Ascending aorta (tissue), 2 donors: ENCODE measurements around the gene MRGPRD. TPM values are rescaled to one million over a fixed set of nuclear protein-coding genes. Genes with fewer than 3 reads are reported as not detected.

ENCODE experiments used
- DNase-seq, 2 donors: peaks; one replicate each; pipeline ENCODE4 v3.0.0-alpha.2; 2019; ENCODE audit warnings: low spot score in 2 of 2
- H3K27ac ChIP-seq, 2 donors: fragments of 200-600 bp; sonication (generic); one replicate each; pipeline ENCODE4 v1.5.1; 2016 to 2017; ENCODE audit warnings: mild to moderate bottlenecking in 1 of 2
- H3K27me3 ChIP-seq: fragments of 200-600 bp; sonication (generic); one replicate; pipeline ENCODE4 v1.5.1; 2017
- H3K36me3 ChIP-seq, 2 donors: fragments of 200-600 bp; sonication (generic); one replicate each; pipeline ENCODE4 v1.5.1; 2016
- H3K4me1 ChIP-seq, 2 donors: fragments of 200-600 bp; sonication (generic); one replicate each; pipeline ENCODE4 v1.5.1; 2016 to 2017; ENCODE audit warnings: mild to moderate bottlenecking in 1 of 2
- H3K4me3 ChIP-seq, 2 donors: fragments of 200-600 bp; sonication (generic); one replicate each; pipeline ENCODE4 v1.5.1; 2016 to 2017; ENCODE audit warnings: mild to moderate bottlenecking in 1 of 2
- H3K9me3 ChIP-seq, 2 donors: fragments of 200-600 bp; sonication (generic); one replicate each; pipeline ENCODE4 v1.5.1; 2016
- CTCF ChIP-seq, 3 experiments: fragments of 200-600 bp in 2 of 3; fragments of 450-650 bp in 1 of 3; sonication (generic) in 2 of 3; IDR thresholded peaks; one replicate each; pipeline ENCODE4 v1.5.1; 2016 to 2019; ENCODE audit warnings: antibody characterized with exemption in 3 of 3, mild to moderate bottlenecking in 1 of 3, moderate library complexity in 1 of 3
- intact Hi-C: fragments of 100-400 bp; cut with DNase I; formaldehyde crosslinking; loops from one replicate; pipeline ENCODE4 v1.15.1; 2023
- total RNA-seq: library from RNA; depleted of rRNA; stranded (reverse); fragments of >200 nt; gene quantifications from one replicate; pipeline ENCODE4 v1.1.0, GENCODE V29; 2016

MRGPRD gene
- total RNA-seq, 1 donor from 2014 or later = not detected

DNA sequence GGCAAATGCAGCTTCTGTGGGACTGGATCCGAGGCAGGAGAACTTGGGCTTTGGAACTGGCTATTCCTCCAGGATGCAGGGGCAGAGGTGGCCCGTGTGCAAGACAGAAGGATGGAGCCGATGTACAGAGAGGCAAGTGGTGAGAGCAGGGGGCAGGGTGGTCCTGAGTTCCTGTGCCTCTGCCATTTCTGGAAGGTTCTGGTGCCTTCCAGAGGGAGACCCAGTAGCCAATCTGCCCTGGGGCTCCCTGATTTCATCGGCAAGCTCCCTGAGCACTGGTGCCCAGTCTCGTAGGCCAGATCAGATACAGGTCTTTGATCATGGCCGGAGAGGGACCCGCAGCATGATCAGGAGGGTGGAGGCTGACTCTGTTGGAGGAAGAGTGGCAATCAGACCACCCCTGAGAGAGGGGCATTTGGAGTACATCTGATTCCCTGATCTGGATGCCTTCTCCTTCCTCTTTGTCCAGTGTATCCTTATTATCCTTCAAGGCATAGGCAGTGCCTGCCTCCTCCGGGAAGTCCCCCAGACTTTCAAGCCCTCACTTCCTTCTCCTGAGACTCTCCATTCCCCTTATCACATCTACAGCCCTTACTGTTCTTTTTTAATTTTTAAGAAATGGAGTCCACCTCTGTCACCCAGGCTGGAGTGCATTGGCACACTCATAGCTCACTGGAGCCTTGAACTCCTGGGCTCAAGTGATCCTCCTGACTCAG is 9.7 kb downstream of the MRGPRD start:
- no peak overlapping the region for H3K27ac ChIP-seq
- no peaks in the 10 kb centered on the region for H3K27me3 ChIP-seq
- no peaks in the 10 kb centered on the region for H3K4me1 ChIP-seq
- no peak for TF ChIP-seq CTCF (IDR thresholded peaks at IDR 0.05)
- H3K4me3 ChIP-seq = no peak overlapping the region
- intact Hi-C loops = no loop called here
- no peaks in the 10 kb centered on the region for H3K36me3 ChIP-seq
- DNase-seq = peak in 1 of 2 donors; percentile 42
- H3K9me3 ChIP-seq = no peaks in the 10 kb centered on the region

DNA sequence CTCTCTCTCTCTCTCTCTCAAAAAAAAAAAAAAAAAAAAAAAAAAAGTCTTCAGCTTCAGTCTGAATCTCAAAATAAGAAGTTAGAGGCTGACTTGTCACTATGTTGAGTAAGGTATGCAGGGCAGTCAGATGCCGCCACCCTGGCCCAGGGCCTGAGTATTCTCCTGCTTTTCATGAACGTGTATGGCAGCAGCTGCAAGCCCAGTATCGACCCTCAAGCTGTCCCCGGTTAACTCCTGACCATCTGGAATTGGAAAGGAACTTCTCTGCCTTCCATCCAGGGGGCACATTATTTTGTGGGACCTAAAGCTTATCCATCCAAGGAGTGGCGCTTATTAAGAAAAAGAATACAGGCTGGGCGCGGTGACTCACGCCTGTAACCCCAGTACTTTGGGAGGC is 11.4 kb downstream of the MRGPRD start:
- no peak overlapping the region for H3K4me3 ChIP-seq
- intact Hi-C loops = no loop called here

DNA sequence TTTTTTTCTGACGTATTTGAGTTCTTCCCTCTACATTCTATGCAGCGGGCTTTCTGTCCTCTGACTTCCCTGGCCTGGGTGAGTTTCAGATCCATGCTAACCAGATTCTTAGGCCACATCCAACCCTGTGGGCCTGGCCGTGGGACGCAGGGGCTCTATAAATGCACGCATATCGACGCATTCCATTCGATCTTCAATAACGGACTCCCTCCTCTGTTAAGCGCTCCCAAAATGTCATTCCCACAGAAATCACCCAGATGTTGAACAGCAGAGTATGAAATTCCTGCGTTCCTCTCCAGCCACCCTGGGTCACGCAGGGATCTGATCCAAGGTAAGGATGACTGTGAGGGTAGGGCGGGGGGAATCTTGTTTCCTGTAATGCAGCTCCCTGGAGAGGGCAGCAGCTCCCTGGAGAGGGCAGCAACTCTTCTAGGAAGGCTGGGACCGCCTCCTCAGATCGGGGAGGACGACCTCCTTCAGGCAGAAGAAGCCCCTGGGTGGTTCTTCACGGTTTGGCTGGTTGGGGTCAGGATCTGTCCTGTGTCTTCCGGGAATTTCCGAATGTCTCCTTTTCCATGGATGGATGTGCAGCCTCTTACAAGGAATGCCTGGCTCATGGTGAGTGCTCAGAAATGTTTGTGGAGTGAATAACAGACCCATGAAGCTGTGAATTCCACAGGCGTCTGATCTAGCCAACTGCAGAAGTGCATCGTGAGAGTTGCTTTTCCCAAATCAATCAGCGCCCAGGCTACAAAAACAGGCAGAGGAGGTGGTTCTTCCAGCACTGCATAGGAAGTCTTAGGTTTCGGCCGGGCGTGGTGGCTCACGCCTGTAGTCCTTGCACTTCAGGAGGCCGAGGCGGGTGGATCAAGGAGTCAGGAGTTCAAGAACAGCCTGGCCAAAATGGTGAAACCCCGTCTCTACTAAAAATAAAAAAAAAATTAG is 12.2 kb downstream of the MRGPRD start:
- H3K27ac ChIP-seq = no peak overlapping the region
- no peaks in the 10 kb centered on the region for H3K9me3 ChIP-seq

More for the DNA sequence above, 11.4 kb downstream of the MRGPRD start:
- Histone ChIP-seq H3K36me3 (no peaks in the 10 kb centered on the region), H3K4me1 (no peaks in the 10 kb centered on the region), H3K27ac (no peak overlapping the region), H3K27me3 (no peaks in the 10 kb centered on the region), H3K9me3 (no peaks in the 10 kb centered on the region)
- DNase-seq = peak in 1 of 2 donors; percentile 60
- no peak for TF ChIP-seq CTCF (IDR thresholded peaks at IDR 0.05)

GRCh38 chr11:68966894-68967780 is 13.6 kb downstream of the MRGPRD start:
- TF ChIP-seq CTCF (IDR thresholded peaks at IDR 0.05) = no peak
- no peak overlapping the region for H3K27ac ChIP-seq
- H3K9me3 ChIP-seq = no peaks in the 10 kb centered on the region
- H3K36me3 ChIP-seq = no peaks in the 10 kb centered on the region
- intact Hi-C loops = no loop called here
- H3K4me3 ChIP-seq = no peak overlapping the region
- peak in 1 of 2 donors; percentile 13 for DNase-seq
- no peaks in the 10 kb centered on the region for H3K27me3 ChIP-seq
- no peaks in the 10 kb centered on the region for H3K4me1 ChIP-seq

More for the DNA sequence above, 12.2 kb downstream of the MRGPRD start:
- peak in 1 of 2 donors; percentile 58 for DNase-seq
- Histone ChIP-seq H3K36me3 (no peaks in the 10 kb centered on the region), H3K4me1 (no peaks in the 10 kb centered on the region), H3K27me3 (no peaks in the 10 kb centered on the region), H3K4me3 (no peak overlapping the region)
- no peak for TF ChIP-seq CTCF (IDR thresholded peaks at IDR 0.05)
- intact Hi-C loops = no loop called here
